Tibial nerve (tissue), 4 donors: Measurements from ENCODE around the gene GPC3.

ENCODE experiments used
- EP300 ChIP-seq, 2 donors: sonication (generic); formaldehyde crosslinking; IDR thresholded peaks; one replicate each; pipeline ENCODE4 v1.6.1; 2017; ENCODE audit warnings: antibody characterized with exemption in 2 of 2, mild to moderate bottlenecking in 1 of 2
- POLR2A ChIP-seq, 2 donors: fragments of 450-650 bp; IDR thresholded peaks; one replicate each; pipeline ENCODE4 v1.6.1; 2017; ENCODE audit warnings: antibody characterized with exemption in 2 of 2, mild to moderate bottlenecking in 2 of 2, moderate library complexity in 2 of 2
- TF ChIP-seq, protein P1 (sequence below), 5 experiments: fragments of 200-600 bp in 3 of 5; fragments of 450-650 bp in 2 of 5; sonication (generic) in 3 of 5; IDR thresholded peaks; one replicate each; pipeline ENCODE4 v1.5.1; 2016 to 2019; ENCODE audit warnings: antibody characterized with exemption in 5 of 5, mild to moderate bottlenecking in 3 of 5, moderate library complexity in 2 of 5

DNA sequence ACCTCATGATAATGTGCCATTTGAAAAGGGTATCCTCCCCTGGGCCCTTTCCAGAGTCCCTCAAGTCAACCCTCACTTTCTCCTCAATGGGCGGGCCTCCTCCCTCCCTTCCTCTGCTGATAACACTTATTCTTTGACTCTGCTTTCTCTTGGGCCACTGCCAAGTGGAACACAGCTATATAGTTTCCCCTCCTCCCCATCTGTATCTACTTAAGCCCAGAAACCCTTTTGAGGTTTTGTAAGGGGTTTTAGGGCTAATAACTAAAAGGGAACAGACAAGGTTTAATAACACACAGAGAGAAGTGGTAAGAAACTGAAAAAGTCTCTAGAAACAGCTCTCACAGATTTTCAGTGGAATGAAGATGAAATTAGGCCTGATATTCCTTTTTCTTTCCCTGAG lies 116.7 kb downstream of the GPC3 start:
- TF ChIP-seq, protein P1, sequence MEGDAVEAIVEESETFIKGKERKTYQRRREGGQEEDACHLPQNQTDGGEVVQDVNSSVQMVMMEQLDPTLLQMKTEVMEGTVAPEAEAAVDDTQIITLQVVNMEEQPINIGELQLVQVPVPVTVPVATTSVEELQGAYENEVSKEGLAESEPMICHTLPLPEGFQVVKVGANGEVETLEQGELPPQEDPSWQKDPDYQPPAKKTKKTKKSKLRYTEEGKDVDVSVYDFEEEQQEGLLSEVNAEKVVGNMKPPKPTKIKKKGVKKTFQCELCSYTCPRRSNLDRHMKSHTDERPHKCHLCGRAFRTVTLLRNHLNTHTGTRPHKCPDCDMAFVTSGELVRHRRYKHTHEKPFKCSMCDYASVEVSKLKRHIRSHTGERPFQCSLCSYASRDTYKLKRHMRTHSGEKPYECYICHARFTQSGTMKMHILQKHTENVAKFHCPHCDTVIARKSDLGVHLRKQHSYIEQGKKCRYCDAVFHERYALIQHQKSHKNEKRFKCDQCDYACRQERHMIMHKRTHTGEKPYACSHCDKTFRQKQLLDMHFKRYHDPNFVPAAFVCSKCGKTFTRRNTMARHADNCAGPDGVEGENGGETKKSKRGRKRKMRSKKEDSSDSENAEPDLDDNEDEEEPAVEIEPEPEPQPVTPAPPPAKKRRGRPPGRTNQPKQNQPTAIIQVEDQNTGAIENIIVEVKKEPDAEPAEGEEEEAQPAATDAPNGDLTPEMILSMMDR (IDR thresholded peaks at IDR 0.05) = no peak
- no peak for TF ChIP-seq POLR2A (IDR thresholded peaks at IDR 0.05)
- TF ChIP-seq EP300 (IDR thresholded peaks at IDR 0.05) = no peak
